ENCODE measurements around the gene GLI3.

GRCh38 chr7:42135728-42136127 is 101.3 kb downstream of the GLI3 start:
- TF ChIP-seq YY1 (IDR thresholded peaks at IDR 0.05; ENCODE audit: insufficient read depth, insufficient read length), result no peak
- no peak for TF ChIP-seq SUZ12 (IDR thresholded peaks at IDR 0.05; ENCODE audit: extremely low read depth, insufficient read depth, insufficient read length)
